Omental fat pad (tissue), 4 donors: ENCODE data around the gene RAB3C. TPM values are rescaled to one million over a fixed set of nuclear protein-coding genes. Genes with fewer than 3 reads are reported as not detected.
A peak's percentile ranks its signal among the peaks of the same experiment; 100 is the strongest.

Source experiments
- ATAC-seq: fragments of 150-250 bp; one replicate; pipeline ENCODE4 v1.9.1; 2016; ENCODE audit warnings: mild to moderate bottlenecking, moderate library complexity; ENCODE audit not compliant: low FRiP score
- DNase-seq: peaks from one replicate; pipeline ENCODE4 v3.0.0-alpha.2; 2019; ENCODE audit warnings: low spot score
- total RNA-seq, 4 donors: library from RNA; depleted of rRNA; stranded (reverse); fragments of >200 nt; gene quantifications; one replicate each; pipeline ENCODE4 v1.1.0, GENCODE V29; 2016
- TF ChIP-seq, protein P1 (sequence below), 3 donors: fragments of 450-650 bp; IDR thresholded peaks; one replicate each; pipeline ENCODE4 v1.5.1; 2016 to 2017; ENCODE audit warnings: antibody characterized with exemption in 3 of 3, mild to moderate bottlenecking in 3 of 3, moderate library complexity in 2 of 3

Gene RAB3C
- total RNA-seq, 4 donors from 2014 or later = 0.28 to 5.5 (median 2.0) TPM

DNA sequence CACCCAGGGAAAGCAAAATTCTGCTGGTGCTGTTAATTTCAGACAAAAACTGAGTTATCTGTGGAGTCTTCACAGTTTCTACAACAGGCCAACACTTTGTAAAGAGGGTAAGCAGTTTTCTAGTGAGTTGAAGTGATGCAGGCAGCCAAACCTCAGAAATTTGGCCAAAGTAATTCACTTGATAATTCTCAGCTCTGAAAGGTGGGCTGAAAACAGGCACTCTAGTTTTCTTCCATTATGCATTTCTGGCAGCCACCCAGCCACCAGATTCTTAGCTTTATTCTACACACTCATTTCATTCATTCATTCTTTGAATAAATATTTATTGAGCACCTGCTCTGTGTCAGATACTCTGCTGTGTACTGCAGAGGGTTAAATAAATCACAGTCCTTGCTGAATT is 184.2 kb downstream of the RAB3C start:
- TF ChIP-seq, protein P1, sequence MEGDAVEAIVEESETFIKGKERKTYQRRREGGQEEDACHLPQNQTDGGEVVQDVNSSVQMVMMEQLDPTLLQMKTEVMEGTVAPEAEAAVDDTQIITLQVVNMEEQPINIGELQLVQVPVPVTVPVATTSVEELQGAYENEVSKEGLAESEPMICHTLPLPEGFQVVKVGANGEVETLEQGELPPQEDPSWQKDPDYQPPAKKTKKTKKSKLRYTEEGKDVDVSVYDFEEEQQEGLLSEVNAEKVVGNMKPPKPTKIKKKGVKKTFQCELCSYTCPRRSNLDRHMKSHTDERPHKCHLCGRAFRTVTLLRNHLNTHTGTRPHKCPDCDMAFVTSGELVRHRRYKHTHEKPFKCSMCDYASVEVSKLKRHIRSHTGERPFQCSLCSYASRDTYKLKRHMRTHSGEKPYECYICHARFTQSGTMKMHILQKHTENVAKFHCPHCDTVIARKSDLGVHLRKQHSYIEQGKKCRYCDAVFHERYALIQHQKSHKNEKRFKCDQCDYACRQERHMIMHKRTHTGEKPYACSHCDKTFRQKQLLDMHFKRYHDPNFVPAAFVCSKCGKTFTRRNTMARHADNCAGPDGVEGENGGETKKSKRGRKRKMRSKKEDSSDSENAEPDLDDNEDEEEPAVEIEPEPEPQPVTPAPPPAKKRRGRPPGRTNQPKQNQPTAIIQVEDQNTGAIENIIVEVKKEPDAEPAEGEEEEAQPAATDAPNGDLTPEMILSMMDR (IDR thresholded peaks at IDR 0.05) = no peak
- DNase-seq (no peak), ATAC-seq (no peak)

DNA sequence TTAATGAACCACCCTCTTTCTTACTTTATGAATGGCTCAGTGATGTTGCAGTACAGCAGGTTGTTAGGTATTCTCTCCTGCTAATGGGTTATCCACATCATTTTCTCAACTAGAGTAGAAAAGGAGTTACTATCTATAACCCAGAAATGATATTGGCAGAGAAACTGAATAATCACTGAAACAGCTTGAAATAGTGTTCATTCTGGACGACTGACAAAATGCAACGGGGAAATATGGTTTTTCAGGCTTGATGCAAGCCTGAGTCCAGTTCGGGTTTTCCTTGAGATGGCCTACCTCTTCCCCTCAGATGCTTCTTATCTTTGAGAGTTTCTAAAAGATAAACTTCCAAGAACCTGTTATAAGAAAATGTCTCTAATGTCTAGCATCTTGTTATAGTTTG is 187.3 kb downstream of the RAB3C start:
- TF ChIP-seq, protein P1 (IDR thresholded peaks at IDR 0.05) = no peak
- ATAC-seq (no peak), DNase-seq (no peak)

DNA sequence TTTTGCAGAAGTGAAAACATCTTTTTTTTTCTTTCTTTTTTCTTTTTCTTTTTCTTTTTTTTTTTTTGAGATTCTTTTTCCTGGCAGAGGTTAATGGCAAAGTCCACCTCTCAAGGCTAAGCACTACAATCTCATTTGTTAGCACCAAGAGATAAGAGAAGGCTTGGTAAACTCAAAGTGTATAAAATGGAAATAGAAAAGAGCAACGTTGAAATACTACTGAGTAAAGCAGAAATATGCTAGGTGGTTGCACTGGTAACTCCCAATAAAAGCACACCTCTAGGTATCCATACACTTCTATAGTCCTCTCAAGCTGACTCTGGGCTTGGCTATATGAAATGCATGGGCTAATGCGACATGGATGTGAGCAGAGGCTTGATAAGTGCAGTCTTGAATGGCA is 188.9 kb downstream of the RAB3C start:
- ATAC-seq = no peak
- TF ChIP-seq, protein P1 (IDR thresholded peaks at IDR 0.05) = no peak
- no peak for DNase-seq

DNA sequence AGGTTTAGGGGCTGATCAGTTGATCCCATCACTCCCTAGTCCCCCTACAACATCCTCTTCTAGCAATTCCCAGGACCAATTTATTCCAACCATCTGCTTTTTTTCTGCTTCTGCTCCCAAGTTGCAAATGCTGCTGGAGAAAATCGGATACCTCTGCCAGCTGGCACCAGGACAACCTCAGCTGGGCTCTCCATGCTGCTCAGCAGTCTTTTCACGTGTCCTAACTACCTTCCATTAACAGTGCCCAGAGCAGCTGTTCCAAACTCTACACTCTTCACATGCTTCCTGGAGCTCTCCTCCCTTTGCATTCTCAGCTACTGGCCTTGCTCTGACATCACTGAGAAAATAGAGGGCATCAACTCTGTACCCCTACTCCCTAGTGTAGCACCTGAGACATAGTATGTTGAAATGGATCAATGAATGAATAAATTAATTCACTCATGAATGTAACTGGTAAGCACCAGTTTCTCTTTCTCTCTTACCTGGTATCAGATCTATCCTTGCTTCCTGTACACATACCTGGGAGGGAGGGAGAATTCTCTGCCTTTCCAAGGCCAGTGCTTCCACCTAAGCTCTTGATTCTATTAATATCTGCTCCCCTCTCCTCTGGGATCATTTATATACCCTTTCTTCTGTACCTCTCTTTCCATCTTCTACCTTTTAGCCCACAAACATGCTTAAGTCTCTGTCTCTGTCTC is 191.0 kb downstream of the RAB3C start:
- no peak for ATAC-seq
- DNase-seq = no peak
- TF ChIP-seq, protein P1 (IDR thresholded peaks at IDR 0.05) = no peak

DNA sequence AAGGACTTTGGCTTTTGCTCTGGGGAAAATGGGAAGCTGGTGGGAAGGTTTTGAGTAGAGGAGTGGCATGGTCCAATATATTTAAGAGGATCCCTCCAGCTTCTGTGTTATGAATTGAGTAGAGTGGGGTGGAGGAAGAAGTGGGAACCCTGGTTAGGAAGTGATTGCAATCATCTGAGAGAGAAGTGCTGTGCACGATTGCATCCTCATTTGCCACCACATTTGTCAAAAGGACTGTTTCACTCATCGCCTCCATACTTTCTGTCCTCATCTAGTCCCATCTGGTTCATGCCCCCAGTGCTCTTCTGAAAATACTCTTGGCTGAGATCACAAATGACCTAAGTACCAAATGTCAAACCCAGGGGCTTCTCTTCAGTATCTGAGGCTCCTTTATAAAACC is 192.1 kb downstream of the RAB3C start:
- TF ChIP-seq, protein P1 (IDR thresholded peaks at IDR 0.05) = no peak
- DNase-seq (no peak), ATAC-seq (no peak)

DNA sequence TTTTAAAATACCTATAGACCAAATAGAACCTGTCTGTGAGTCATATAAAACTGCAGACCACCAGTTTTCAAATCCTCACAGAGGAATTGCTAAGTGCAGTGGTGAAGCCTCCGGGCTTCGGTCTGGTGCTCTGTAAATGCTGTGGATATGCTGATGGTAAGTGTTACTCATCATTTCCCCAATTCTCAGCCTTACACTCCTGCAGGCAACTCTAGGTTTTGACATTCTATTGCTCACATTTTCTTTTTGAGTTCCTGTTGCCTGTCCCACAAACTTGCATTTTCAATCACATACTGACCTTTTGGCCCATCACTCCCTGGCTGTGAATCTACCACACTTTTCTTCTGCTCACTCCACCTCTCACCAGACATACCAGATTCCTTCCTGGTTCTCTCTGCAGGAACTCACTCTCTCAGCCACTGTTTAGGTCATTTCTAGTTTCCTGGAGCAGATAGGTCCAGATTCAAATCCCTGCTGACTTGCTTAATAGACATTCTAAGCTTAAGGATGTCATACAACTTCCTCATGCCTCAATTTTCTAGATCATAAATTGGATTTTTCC is 192.9 kb downstream of the RAB3C start:
- TF ChIP-seq, protein P1 (IDR thresholded peaks at IDR 0.05) = no peak
- DNase-seq = no peak
- peak; percentile 41 for ATAC-seq

DNA sequence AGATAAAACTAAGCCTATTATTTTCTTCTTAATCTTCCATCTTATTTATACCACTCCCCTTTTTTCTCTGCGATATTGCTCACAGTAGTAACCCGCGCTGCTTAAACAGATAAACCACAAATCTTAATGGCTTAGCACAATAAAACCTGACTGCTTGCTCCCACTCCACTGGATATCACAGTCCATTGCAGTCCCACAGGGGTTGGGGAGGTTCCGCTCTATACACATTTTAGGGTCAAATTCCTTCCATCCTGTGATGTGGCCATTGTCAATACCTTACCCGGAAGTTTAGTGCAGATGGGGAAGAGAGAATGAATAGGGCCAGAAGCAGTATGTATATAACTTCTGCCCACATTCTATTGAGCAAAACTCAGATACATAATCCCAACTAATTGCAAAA is 193.7 kb downstream of the RAB3C start:
- no peak for DNase-seq
- TF ChIP-seq, protein P1 (IDR thresholded peaks at IDR 0.05) = no peak
- no peak for ATAC-seq
